ENCODE measurements around the gene CSRNP3. TPM values are rescaled to one million over a fixed set of nuclear protein-coding genes. Genes with fewer than 3 reads are reported as not detected.

The CSRNP3 gene
- total and polyA plus RNA-seq, 2 donors from 2014 or later = 3.3 to 6.4 TPM

DNA sequence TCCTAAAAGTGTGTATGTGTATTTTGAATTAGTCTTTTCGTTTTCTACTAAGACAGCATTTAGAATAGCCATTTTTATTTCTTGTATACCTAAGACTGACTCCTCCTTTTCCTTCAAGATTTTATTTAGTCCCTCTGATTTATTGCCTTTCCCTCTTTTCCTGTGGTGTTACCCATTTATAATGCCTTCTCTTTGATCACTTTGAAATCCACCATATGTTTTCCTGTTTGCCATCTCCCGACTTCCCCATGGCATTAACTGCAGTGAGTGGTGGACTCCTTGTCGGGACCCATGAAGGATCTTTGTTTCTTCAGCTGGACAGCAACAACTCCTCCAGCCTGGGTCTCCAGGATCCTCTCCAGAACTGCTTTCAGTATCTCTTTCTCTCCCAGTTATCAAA lies 160.7 kb downstream of the CSRNP3 start:
- H3K27ac ChIP-seq (ENCODE audit: low read depth in 2 of 2, low read length in 2 of 2) = no peak overlapping the region
- TF ChIP-seq, protein P1, sequence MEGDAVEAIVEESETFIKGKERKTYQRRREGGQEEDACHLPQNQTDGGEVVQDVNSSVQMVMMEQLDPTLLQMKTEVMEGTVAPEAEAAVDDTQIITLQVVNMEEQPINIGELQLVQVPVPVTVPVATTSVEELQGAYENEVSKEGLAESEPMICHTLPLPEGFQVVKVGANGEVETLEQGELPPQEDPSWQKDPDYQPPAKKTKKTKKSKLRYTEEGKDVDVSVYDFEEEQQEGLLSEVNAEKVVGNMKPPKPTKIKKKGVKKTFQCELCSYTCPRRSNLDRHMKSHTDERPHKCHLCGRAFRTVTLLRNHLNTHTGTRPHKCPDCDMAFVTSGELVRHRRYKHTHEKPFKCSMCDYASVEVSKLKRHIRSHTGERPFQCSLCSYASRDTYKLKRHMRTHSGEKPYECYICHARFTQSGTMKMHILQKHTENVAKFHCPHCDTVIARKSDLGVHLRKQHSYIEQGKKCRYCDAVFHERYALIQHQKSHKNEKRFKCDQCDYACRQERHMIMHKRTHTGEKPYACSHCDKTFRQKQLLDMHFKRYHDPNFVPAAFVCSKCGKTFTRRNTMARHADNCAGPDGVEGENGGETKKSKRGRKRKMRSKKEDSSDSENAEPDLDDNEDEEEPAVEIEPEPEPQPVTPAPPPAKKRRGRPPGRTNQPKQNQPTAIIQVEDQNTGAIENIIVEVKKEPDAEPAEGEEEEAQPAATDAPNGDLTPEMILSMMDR (IDR thresholded peaks at IDR 0.05; ENCODE audit: borderline replicate concordance, extremely low read depth, insufficient read depth) = no peak
- no peak for DNase-seq
- H3K9me3 ChIP-seq (ENCODE audit: control insufficient read depth in 2 of 3, insufficient read depth in 1 of 3, low read length in 3 of 3) = no peaks in the 10 kb centered on the region
- H3K27me3 ChIP-seq (ENCODE audit: control insufficient read depth, insufficient read depth, low read length) = no peaks in the 10 kb centered on the region
- no peaks in the 10 kb centered on the region for H3K4me1 ChIP-seq (ENCODE audit: control insufficient read depth in 2 of 3, insufficient read depth in 2 of 3, low read depth in 1 of 3, low read length in 3 of 3)
- no peak overlapping the region for H3K4me3 ChIP-seq (ENCODE audit: low read length in 3 of 3)
- no peak overlapping the region for H3K9ac ChIP-seq (ENCODE audit: low read length in 3 of 3)
- H3K36me3 ChIP-seq (ENCODE audit: control insufficient read depth in 2 of 3, insufficient read depth in 3 of 3, low read length in 3 of 3) = no peaks in the 10 kb centered on the region
- FAIRE-seq = no peak
- intact Hi-C loops (cut with DNase I) = no loop called here

DNA sequence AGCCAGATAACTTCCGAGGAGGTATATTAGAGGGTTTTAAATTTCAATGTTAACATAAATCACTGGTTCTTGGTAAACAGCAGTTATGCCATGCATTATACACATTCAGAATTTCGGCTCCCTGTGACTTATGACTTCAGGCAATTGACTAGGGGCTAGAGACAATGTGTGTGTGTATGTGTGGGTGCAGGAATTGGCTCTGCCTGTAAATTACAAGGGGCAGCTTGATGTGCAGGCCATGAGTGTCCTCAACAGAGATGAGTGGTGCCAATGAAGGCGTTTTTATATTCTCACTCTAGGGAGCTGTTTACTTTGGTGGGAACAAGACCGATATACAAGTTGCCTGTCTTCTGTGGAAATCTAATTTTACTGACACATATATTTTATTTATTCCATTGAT lies 161.6 kb downstream of the CSRNP3 start:
- FAIRE-seq (no peak), DNase-seq (no peak)
- no peaks in the 10 kb centered on the region for H3K4me1 ChIP-seq (ENCODE audit: control insufficient read depth in 2 of 3, insufficient read depth in 2 of 3, low read depth in 1 of 3, low read length in 3 of 3)
- no peaks in the 10 kb centered on the region for H3K27me3 ChIP-seq (ENCODE audit: control insufficient read depth, insufficient read depth, low read length)
- no peak overlapping the region for H3K9ac ChIP-seq (ENCODE audit: low read length in 3 of 3)
- TF ChIP-seq, protein P1 (IDR thresholded peaks at IDR 0.05; ENCODE audit: borderline replicate concordance, extremely low read depth, insufficient read depth) = no peak
- no peaks in the 10 kb centered on the region for H3K36me3 ChIP-seq (ENCODE audit: control insufficient read depth in 2 of 3, insufficient read depth in 3 of 3, low read length in 3 of 3)
- no peak overlapping the region for H3K27ac ChIP-seq (ENCODE audit: low read depth in 2 of 2, low read length in 2 of 2)
- H3K9me3 ChIP-seq (ENCODE audit: control insufficient read depth in 2 of 3, insufficient read depth in 1 of 3, low read length in 3 of 3) = no peaks in the 10 kb centered on the region
- H3K4me3 ChIP-seq (ENCODE audit: low read length in 3 of 3) = no peak overlapping the region
- intact Hi-C loops (cut with DNase I) = no loop called here

- intact Hi-C loops (cut with DNase I) = no loop called here
- TF ChIP-seq, protein P1 (IDR thresholded peaks at IDR 0.05; ENCODE audit: borderline replicate concordance, extremely low read depth, insufficient read depth) = no peak
- no peak overlapping the region for H3K4me3 ChIP-seq (ENCODE audit: low read length in 3 of 3)
Measured at GRCh38 chr2:165632594-165632993, 163.1 kb downstream of the CSRNP3 start.

GRCh38 chr2:165633431-165633830 lies 163.9 kb downstream of the CSRNP3 start:
- H3K4me1 ChIP-seq (ENCODE audit: control insufficient read depth in 2 of 3, insufficient read depth in 2 of 3, low read depth in 1 of 3, low read length in 3 of 3) = no peaks in the 10 kb centered on the region
- FAIRE-seq (no peak), DNase-seq (no peak)
- no peak overlapping the region for H3K9ac ChIP-seq (ENCODE audit: low read length in 3 of 3)
- no peak overlapping the region for H3K4me3 ChIP-seq (ENCODE audit: low read length in 3 of 3)
- TF ChIP-seq, protein P1 (IDR thresholded peaks at IDR 0.05; ENCODE audit: borderline replicate concordance, extremely low read depth, insufficient read depth) = no peak
- intact Hi-C loops (cut with DNase I) = no loop called here
- no peaks in the 10 kb centered on the region for H3K27me3 ChIP-seq (ENCODE audit: control insufficient read depth, insufficient read depth, low read length)
- no peak overlapping the region for H3K27ac ChIP-seq (ENCODE audit: low read depth in 2 of 2, low read length in 2 of 2)
- H3K9me3 ChIP-seq (ENCODE audit: control insufficient read depth in 2 of 3, insufficient read depth in 1 of 3, low read length in 3 of 3) = no peaks in the 10 kb centered on the region
- no peaks in the 10 kb centered on the region for H3K36me3 ChIP-seq (ENCODE audit: control insufficient read depth in 2 of 3, insufficient read depth in 3 of 3, low read length in 3 of 3)

More at GRCh38 chr2:165632594-165632993, 163.1 kb downstream of the CSRNP3 start:
- Histone ChIP-seq H3K36me3 (ENCODE audit: control insufficient read depth in 2 of 3, insufficient read depth in 3 of 3, low read length in 3 of 3) (no peaks in the 10 kb centered on the region), H3K4me1 (ENCODE audit: control insufficient read depth in 2 of 3, insufficient read depth in 2 of 3, low read depth in 1 of 3, low read length in 3 of 3) (no peaks in the 10 kb centered on the region), H3K9me3 (ENCODE audit: control insufficient read depth in 2 of 3, insufficient read depth in 1 of 3, low read length in 3 of 3) (no peaks in the 10 kb centered on the region), H3K27ac (ENCODE audit: low read depth in 2 of 2, low read length in 2 of 2) (no peak overlapping the region), H3K9ac (ENCODE audit: low read length in 3 of 3) (no peak overlapping the region), H3K27me3 (ENCODE audit: control insufficient read depth, insufficient read depth, low read length) (no peaks in the 10 kb centered on the region)
- no peak for FAIRE-seq
- DNase-seq = no peak
